Erythroblast (primary cell): ENCODE results near the gene TDP1.

ENCODE experiments used
- GATA1 ChIP-seq: IDR thresholded peaks from 2 replicates; pipeline ENCODE4 v1.6.1; 2011; ENCODE audit warnings: low read depth, mild to moderate bottlenecking, control low read depth, low read length, moderate library complexity
- POLR2A ChIP-seq: IDR thresholded peaks from 2 replicates; pipeline ENCODE4 v1.6.1; 2011; ENCODE audit warnings: mild to moderate bottlenecking, low read length

GRCh38 chr14:89988787-89989186 is 33.1 kb downstream of the TDP1 start:
- TF ChIP-seq POLR2A (no peak), GATA1 (no peak)
